ENCODE data around the gene SPATS2.

GRCh38 chr12:49455501-49455900 lies 88.2 kb downstream of the SPATS2 start:
- no peak for TF ChIP-seq CTCF (IDR thresholded peaks at IDR 0.05)
- no peak for TF ChIP-seq POLR2A (IDR thresholded peaks at IDR 0.05)

Measured in transverse colon (tissue), 3 donors.